ENCODE data around the gene ZBTB20. TPM values are rescaled to one million over a fixed set of nuclear protein-coding genes. Genes with fewer than 3 reads are reported as not detected.

Gene ZBTB20
- total and polyA plus RNA-seq, 10 of the 15 experiments (the other 5 are each of a cell fraction or from before 2014, with no cell fraction given) = 0.20 to 5.5 (median 2.2) TPM

DNA sequence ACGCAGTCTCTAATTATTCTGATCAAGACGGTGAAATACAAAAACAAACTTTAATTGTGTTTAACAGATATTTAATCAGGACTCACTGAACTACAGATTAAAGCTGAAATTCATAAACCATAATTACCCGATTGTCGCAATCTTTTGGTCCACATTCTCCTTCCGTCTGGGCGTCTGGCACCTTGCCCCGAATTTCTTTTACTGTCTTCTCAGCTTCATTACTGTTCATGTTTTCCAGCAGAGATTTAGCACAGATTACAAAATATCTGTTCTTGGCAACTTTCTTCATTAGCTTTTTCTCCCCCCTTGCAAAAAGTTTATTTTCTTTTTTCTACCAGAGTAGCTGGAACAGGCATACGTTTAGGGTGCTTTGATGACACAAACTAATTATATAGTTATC, 581.9 kb downstream of the ZBTB20 start:
- RAD21 ChIA-PET (ENCODE audit: unreplicated experiment) = no interaction called here
- Histone ChIP-seq H3K36me3 (ENCODE audit: control insufficient read depth in 2 of 2, insufficient read depth in 2 of 2, low read length in 1 of 2) (no peaks in the 10 kb centered on the region), H3K27ac (ENCODE audit: control insufficient read depth, insufficient read depth) (no peak overlapping the region), H3K9me3 (replicated peaks; ENCODE audit: control insufficient read depth, insufficient read depth, low read length) (no peaks in the 10 kb centered on the region), H3K79me2 (ENCODE audit: control insufficient read depth, insufficient read depth, low read length) (no peaks in the 10 kb centered on the region), H3K27me3 (replicated peaks in 1 of 2; ENCODE audit: control insufficient read depth in 2 of 2, insufficient read depth in 2 of 2, low read length in 1 of 2) (no peaks in the 10 kb centered on the region), H3K4me1 (ENCODE audit: control insufficient read depth, insufficient read depth, low read length) (peaks cover 7% of the 10 kb centered on the region), H2AFZ (ENCODE audit: control insufficient read depth, low read depth, low read length) (no peak overlapping the region), H3K4me3 (no peak overlapping the region), H4K20me1 (ENCODE audit: control insufficient read depth, insufficient read depth) (no peaks in the 10 kb centered on the region), H3K9ac (ENCODE audit: control insufficient read depth, insufficient read depth, low read length) (no peak overlapping the region), H3K4me2 (ENCODE audit: control insufficient read depth, insufficient read depth) (no peak overlapping the region)
- no TSS peak for BruUV-seq (replicated peaks)
- POLR2A ChIA-PET = no interaction called here
- TF ChIP-seq SUPT20H (IDR thresholded peaks at IDR 0.05; ENCODE audit: borderline replicate concordance, control insufficient read depth, low read depth, low read length) (no peak), WRNIP1 (IDR thresholded peaks at IDR 0.05; ENCODE audit: borderline replicate concordance, low read depth, low read length) (no peak), IRF4 (IDR thresholded peaks at IDR 0.05; ENCODE audit: low read depth, low read length) (no peak), EGR1 (IDR thresholded peaks at IDR 0.05; ENCODE audit: borderline replicate concordance in 1 of 2, low read depth in 2 of 2, low read length in 2 of 2) (no peak), MTA3 (IDR thresholded peaks at IDR 0.05; ENCODE audit: borderline replicate concordance, low read length) (no peak), YBX1 (IDR thresholded peaks at IDR 0.05) (no peak), CBX5 (IDR thresholded peaks at IDR 0.05; ENCODE audit: low read depth) (no peak), NR2F1 (conservative IDR thresholded peaks at IDR 0.05) (no peak), SMC3 (IDR thresholded peaks at IDR 0.05; ENCODE audit: borderline replicate concordance, low read length) (no peak), BHLHE40 (IDR thresholded peaks at IDR 0.05; ENCODE audit: borderline replicate concordance in 1 of 2, low read depth in 2 of 2, low read length in 1 of 2) (no peak), CBX3 (IDR thresholded peaks at IDR 0.05; ENCODE audit: borderline replicate concordance, low read depth) (no peak)
- TF ChIP-seq, protein P1, sequence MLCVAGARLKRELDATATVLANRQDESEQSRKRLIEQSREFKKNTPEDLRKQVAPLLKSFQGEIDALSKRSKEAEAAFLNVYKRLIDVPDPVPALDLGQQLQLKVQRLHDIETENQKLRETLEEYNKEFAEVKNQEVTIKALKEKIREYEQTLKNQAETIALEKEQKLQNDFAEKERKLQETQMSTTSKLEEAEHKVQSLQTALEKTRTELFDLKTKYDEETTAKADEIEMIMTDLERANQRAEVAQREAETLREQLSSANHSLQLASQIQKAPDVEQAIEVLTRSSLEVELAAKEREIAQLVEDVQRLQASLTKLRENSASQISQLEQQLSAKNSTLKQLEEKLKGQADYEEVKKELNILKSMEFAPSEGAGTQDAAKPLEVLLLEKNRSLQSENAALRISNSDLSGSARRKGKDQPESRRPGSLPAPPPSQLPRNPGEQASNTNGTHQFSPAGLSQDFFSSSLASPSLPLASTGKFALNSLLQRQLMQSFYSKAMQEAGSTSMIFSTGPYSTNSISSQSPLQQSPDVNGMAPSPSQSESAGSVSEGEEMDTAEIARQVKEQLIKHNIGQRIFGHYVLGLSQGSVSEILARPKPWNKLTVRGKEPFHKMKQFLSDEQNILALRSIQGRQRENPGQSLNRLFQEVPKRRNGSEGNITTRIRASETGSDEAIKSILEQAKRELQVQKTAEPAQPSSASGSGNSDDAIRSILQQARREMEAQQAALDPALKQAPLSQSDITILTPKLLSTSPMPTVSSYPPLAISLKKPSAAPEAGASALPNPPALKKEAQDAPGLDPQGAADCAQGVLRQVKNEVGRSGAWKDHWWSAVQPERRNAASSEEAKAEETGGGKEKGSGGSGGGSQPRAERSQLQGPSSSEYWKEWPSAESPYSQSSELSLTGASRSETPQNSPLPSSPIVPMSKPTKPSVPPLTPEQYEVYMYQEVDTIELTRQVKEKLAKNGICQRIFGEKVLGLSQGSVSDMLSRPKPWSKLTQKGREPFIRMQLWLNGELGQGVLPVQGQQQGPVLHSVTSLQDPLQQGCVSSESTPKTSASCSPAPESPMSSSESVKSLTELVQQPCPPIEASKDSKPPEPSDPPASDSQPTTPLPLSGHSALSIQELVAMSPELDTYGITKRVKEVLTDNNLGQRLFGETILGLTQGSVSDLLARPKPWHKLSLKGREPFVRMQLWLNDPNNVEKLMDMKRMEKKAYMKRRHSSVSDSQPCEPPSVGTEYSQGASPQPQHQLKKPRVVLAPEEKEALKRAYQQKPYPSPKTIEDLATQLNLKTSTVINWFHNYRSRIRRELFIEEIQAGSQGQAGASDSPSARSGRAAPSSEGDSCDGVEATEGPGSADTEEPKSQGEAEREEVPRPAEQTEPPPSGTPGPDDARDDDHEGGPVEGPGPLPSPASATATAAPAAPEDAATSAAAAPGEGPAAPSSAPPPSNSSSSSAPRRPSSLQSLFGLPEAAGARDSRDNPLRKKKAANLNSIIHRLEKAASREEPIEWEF (IDR thresholded peaks at IDR 0.05; ENCODE audit: insufficient replicate concordance, low read depth, low read length) = no peak
- TF ChIP-seq, protein P2, sequence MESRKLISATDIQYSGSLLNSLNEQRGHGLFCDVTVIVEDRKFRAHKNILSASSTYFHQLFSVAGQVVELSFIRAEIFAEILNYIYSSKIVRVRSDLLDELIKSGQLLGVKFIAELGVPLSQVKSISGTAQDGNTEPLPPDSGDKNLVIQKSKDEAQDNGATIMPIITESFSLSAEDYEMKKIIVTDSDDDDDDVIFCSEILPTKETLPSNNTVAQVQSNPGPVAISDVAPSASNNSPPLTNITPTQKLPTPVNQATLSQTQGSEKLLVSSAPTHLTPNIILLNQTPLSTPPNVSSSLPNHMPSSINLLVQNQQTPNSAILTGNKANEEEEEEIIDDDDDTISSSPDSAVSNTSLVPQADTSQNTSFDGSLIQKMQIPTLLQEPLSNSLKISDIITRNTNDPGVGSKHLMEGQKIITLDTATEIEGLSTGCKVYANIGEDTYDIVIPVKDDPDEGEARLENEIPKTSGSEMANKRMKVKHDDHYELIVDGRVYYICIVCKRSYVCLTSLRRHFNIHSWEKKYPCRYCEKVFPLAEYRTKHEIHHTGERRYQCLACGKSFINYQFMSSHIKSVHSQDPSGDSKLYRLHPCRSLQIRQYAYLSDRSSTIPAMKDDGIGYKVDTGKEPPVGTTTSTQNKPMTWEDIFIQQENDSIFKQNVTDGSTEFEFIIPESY (IDR thresholded peaks at IDR 0.05) = no peak
- ATAC-seq (no peak), DNase-seq (ENCODE audit: low read depth, low spot score) (no peak), FAIRE-seq (no peak)
- intact Hi-C loops (cut with micrococcal nuclease; ENCODE audit: unreplicated experiment) (no loop called here), in situ Hi-C loops (cut with MboI) (no loop called here)
- SMC1A ChIA-PET (ENCODE audit: uncharacterized antibody, unreplicated experiment) = interaction anchor here (0.8 kb wide), 1 partner anchor 12 kb away, joined by 3 read pairs; no protein-coding TSS in a partner anchor
- CTCF ChIA-PET = no interaction called here
- 93% methylated on average over 8 of the region's 8 CpGs for WGBS (ENCODE audit: insufficient coverage, insufficient replicate concordance, low lambda C conversion rate, missing lambda C conversion rate)
